Measurements from ENCODE around the gene RBPJL. TPM values are rescaled to one million over a fixed set of nuclear protein-coding genes. Genes with fewer than 3 reads are reported as not detected.

Gene RBPJL
- total RNA-seq, 1 donor from 2014 or later = not detected

DNA sequence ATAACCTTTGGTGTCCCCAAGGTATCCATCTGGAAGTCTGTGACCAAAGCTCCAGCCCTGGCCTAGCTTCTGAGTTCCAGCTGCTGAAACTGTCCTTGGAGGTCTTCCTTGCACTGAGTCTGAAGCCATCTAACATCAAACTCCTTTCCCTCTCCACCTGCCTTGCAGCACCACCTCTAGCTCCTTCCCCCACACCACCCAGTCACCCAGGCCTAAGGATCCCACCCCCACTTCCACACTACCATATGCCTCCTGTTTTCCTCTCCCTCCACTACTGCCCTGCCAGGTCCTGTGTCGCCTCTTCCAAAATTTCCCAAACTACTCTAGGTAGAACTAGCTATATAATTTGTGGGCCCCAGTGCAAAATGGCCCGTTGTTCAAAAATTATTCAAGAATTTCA lies 12.3 kb downstream of the RBPJL start:
- no peak overlapping the region for H2AFZ ChIP-seq (replicated peaks)
- TF ChIP-seq, protein P1, sequence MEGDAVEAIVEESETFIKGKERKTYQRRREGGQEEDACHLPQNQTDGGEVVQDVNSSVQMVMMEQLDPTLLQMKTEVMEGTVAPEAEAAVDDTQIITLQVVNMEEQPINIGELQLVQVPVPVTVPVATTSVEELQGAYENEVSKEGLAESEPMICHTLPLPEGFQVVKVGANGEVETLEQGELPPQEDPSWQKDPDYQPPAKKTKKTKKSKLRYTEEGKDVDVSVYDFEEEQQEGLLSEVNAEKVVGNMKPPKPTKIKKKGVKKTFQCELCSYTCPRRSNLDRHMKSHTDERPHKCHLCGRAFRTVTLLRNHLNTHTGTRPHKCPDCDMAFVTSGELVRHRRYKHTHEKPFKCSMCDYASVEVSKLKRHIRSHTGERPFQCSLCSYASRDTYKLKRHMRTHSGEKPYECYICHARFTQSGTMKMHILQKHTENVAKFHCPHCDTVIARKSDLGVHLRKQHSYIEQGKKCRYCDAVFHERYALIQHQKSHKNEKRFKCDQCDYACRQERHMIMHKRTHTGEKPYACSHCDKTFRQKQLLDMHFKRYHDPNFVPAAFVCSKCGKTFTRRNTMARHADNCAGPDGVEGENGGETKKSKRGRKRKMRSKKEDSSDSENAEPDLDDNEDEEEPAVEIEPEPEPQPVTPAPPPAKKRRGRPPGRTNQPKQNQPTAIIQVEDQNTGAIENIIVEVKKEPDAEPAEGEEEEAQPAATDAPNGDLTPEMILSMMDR (IDR thresholded peaks at IDR 0.05) = no peak
- TF ChIP-seq EZH2phosphoT487 (IDR thresholded peaks at IDR 0.05) (no peak), EZH2 (IDR thresholded peaks at IDR 0.05) (no peak)
- Mint-ChIP-seq H3K36me3 (no peaks in the 10 kb centered on the region), H3K27me3 (ENCODE audit: insufficient read depth, low read depth) (no peaks in the 10 kb centered on the region), H3K4me3 (no peak overlapping the region), H3K4me1 (no peaks in the 10 kb centered on the region), H3K27ac (peak overlapping the region; percentile 59), H3K9me3 (no peaks in the 10 kb centered on the region)
- H3K27ac ChIP-seq = no peak overlapping the region
- H3K36me3 ChIP-seq = no peaks in the 10 kb centered on the region
- H3K9me3 ChIP-seq (ENCODE audit: low read depth) = no peaks in the 10 kb centered on the region
- no peak for DNase-seq (ENCODE audit: low spot score)
- no peaks in the 10 kb centered on the region for H3K79me2 ChIP-seq (ENCODE audit: low read depth)
- no peak overlapping the region for H3K9ac ChIP-seq
- no peak overlapping the region for H3K4me3 ChIP-seq
- H3K4me2 ChIP-seq = no peak overlapping the region
- H4K20me1 ChIP-seq (ENCODE audit: low read depth) = no peaks in the 10 kb centered on the region
- no peaks in the 10 kb centered on the region for H3K27me3 ChIP-seq
- no peaks in the 10 kb centered on the region for H3K4me1 ChIP-seq
- no peaks in the 10 kb centered on the region for H3F3A ChIP-seq (ENCODE audit: low read depth)

GRCh38 chr20:45320948-45321595 lies 14.4 kb downstream of the RBPJL start:
- Histone ChIP-seq H3K9ac (no peak overlapping the region), H3K36me3 (no peaks in the 10 kb centered on the region), H2AFZ (replicated peaks) (no peak overlapping the region), H4K20me1 (ENCODE audit: low read depth) (no peaks in the 10 kb centered on the region), H3K79me2 (ENCODE audit: low read depth) (no peaks in the 10 kb centered on the region), H3K27ac (no peak overlapping the region), H3K9me3 (ENCODE audit: low read depth) (no peaks in the 10 kb centered on the region), H3K4me2 (no peak overlapping the region), H3K4me3 (no peak overlapping the region), H3K4me1 (peaks cover 12% of the 10 kb centered on the region), H3K27me3 (no peaks in the 10 kb centered on the region), H3F3A (ENCODE audit: low read depth) (peaks cover 5% of the 10 kb centered on the region)
- Mint-ChIP-seq H3K9me3 (no peaks in the 10 kb centered on the region), H3K27me3 (ENCODE audit: insufficient read depth, low read depth) (no peaks in the 10 kb centered on the region), H3K4me1 (peaks cover 8% of the 10 kb centered on the region), H3K4me3 (no peak overlapping the region), H3K27ac (no peak overlapping the region), H3K36me3 (no peaks in the 10 kb centered on the region)
- TF ChIP-seq EZH2phosphoT487 (IDR thresholded peaks at IDR 0.05) (no peak), EZH2 (IDR thresholded peaks at IDR 0.05) (no peak)
- TF ChIP-seq, protein P1 (IDR thresholded peaks at IDR 0.05) = no peak
- DNase-seq (ENCODE audit: low spot score) = no peak

- Mint-ChIP-seq H3K36me3 (no peaks in the 10 kb centered on the region), H3K27me3 (ENCODE audit: insufficient read depth, low read depth) (no peaks in the 10 kb centered on the region), H3K27ac (no peak overlapping the region), H3K9me3 (no peaks in the 10 kb centered on the region), H3K4me1 (peaks cover 8% of the 10 kb centered on the region), H3K4me3 (no peak overlapping the region)
- no peaks in the 10 kb centered on the region for H3K36me3 ChIP-seq
- H3K27ac ChIP-seq = no peak overlapping the region
- H4K20me1 ChIP-seq (ENCODE audit: low read depth) = no peaks in the 10 kb centered on the region
- H3K79me2 ChIP-seq (ENCODE audit: low read depth) = no peaks in the 10 kb centered on the region
- TF ChIP-seq EZH2phosphoT487 (IDR thresholded peaks at IDR 0.05) = no peak
- no peak for TF ChIP-seq EZH2 (IDR thresholded peaks at IDR 0.05)
- TF ChIP-seq, protein P1 (IDR thresholded peaks at IDR 0.05) = peak; percentile 44
- no peak overlapping the region for H3K4me3 ChIP-seq
- peaks cover 7% of the 10 kb centered on the region for H3F3A ChIP-seq (ENCODE audit: low read depth)
- H3K27me3 ChIP-seq = no peaks in the 10 kb centered on the region
- peaks cover 12% of the 10 kb centered on the region for H3K4me1 ChIP-seq
- no peak for DNase-seq (ENCODE audit: low spot score)
- H3K4me2 ChIP-seq = no peak overlapping the region
- H2AFZ ChIP-seq (replicated peaks) = no peak overlapping the region
- no peaks in the 10 kb centered on the region for H3K9me3 ChIP-seq (ENCODE audit: low read depth)
- no peak overlapping the region for H3K9ac ChIP-seq
These were observed 16.3 kb downstream of the RBPJL start for GRCh38 chr20:45322952-45323383.

All from neural progenitor cell (in vitro differentiated cells).